Gastroesophageal sphincter (tissue), 4 donors: Measurements from ENCODE around the gene OSBPL1A. TPM values are rescaled to one million over a fixed set of nuclear protein-coding genes. Genes with fewer than 3 reads are reported as not detected.

Source experiments
- ATAC-seq: fragments of 150-250 bp; one replicate; pipeline ENCODE4 v1.9.1; 2016; ENCODE audit warnings: mild to moderate bottlenecking, moderate library complexity
- H3K27ac ChIP-seq, 4 donors: fragments of 200-600 bp; sonication (generic) in 3 of 4; 1 replicate in 3 of 4; 2 replicates in 1 of 4; pipeline ENCODE4 v1.5.1; 2016 to 2019
- H3K27me3 ChIP-seq: fragments of 200-600 bp; sonication (generic); one replicate; pipeline ENCODE4 v1.5.1; 2019
- H3K36me3 ChIP-seq, 2 donors: fragments of 200-600 bp; sonication (generic); one replicate each; pipeline ENCODE4 v1.5.1; 2019; ENCODE audit warnings: control low read depth in 1 of 2
- H3K4me1 ChIP-seq, 3 donors: fragments of 200-600 bp; sonication (generic); 1 replicate in 2 of 3; 2 replicates in 1 of 3; pipeline ENCODE4 v1.5.1; 2016 to 2019; ENCODE audit warnings: control low read depth in 2 of 3
- H3K4me3 ChIP-seq, 2 donors: fragments of 200-600 bp; sonication (generic); one replicate each; pipeline ENCODE4 v1.5.1; 2019; ENCODE audit warnings: mild to moderate bottlenecking in 1 of 2, moderate library complexity in 1 of 2
- H3K9me3 ChIP-seq, 3 donors: fragments of 200-600 bp; sonication (generic); one replicate each; pipeline ENCODE4 v1.5.1; 2017 to 2019; ENCODE audit warnings: control low read depth in 2 of 3
- EP300 ChIP-seq: sonication (generic); formaldehyde crosslinking; IDR thresholded peaks from one replicate; pipeline ENCODE4 v1.6.1; 2017; ENCODE audit warnings: antibody characterized with exemption, mild to moderate bottlenecking
- POLR2A ChIP-seq, 2 donors: fragments of 450-650 bp; IDR thresholded peaks; one replicate each; pipeline ENCODE4 v1.6.1; 2017; ENCODE audit warnings: antibody characterized with exemption in 2 of 2, mild to moderate bottlenecking in 2 of 2, moderate library complexity in 1 of 2
- POLR2AphosphoS5 ChIP-seq: sonication (generic); formaldehyde crosslinking; IDR thresholded peaks from one replicate; pipeline ENCODE4 v1.6.1; 2017; ENCODE audit warnings: antibody characterized with exemption
- WGBS, 2 donors: methylation state at CpG; one replicate each; pipeline ENCODE4 v1.1.5; 2018; ENCODE audit warnings: low coverage in 1 of 2; 5-methylcytosine and 5-hydroxymethylcytosine counted together
- total RNA-seq, 4 donors: library from RNA; depleted of rRNA; stranded (reverse); fragments of >200 nt; gene quantifications; one replicate each; pipeline ENCODE4 v1.1.0, GENCODE V29; 2016
- TF ChIP-seq, protein P1 (sequence below), 4 experiments: fragments of 200-600 bp in 2 of 4; fragments of 450-650 bp in 2 of 4; sonication (generic) in 1 of 4; IDR thresholded peaks; one replicate each; pipeline ENCODE4 v1.5.1; 2017 to 2019; ENCODE audit warnings: antibody characterized with exemption in 4 of 4, mild to moderate bottlenecking in 2 of 4, moderate library complexity in 2 of 4

The OSBPL1A gene
- total RNA-seq, 4 donors from 2014 or later, result 97.1 to 120 (median 116) TPM

DNA sequence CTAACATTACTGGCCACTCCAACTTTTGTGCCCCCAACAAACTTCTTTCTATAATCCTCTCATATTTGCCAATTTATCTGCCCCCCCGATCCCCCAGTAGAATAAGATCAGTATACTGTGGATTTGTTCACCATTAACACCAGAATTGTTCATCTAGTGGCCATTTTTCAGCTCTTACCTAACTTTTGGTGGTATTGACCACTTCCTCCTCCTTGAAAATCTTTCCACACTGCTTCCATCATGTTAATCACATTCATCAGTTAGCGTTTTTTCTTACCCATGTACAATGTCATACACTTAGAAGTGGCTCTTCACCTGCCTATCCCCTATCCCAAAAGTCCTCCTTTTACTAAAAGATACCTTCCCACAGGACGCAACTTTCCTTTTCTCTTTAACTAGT lies 35.0 kb upstream of the OSBPL1A start:
- Histone ChIP-seq H3K4me3 (no peak overlapping the region), H3K27me3 (no peaks in the 10 kb centered on the region), H3K36me3 (peaks cover 0 to 55% of the 10 kb centered on the region in 2 donors), H3K4me1 (peaks cover 0 to 3% (median under 1%) of the 10 kb centered on the region in 3 donors), H3K27ac (no peak overlapping the region), H3K9me3 (no peaks in the 10 kb centered on the region)
- ATAC-seq, result no peak
- TF ChIP-seq EP300 (no peak), POLR2AphosphoS5 (no peak), POLR2A (IDR thresholded peaks at IDR 0.05) (no peak)
- TF ChIP-seq, protein P1, sequence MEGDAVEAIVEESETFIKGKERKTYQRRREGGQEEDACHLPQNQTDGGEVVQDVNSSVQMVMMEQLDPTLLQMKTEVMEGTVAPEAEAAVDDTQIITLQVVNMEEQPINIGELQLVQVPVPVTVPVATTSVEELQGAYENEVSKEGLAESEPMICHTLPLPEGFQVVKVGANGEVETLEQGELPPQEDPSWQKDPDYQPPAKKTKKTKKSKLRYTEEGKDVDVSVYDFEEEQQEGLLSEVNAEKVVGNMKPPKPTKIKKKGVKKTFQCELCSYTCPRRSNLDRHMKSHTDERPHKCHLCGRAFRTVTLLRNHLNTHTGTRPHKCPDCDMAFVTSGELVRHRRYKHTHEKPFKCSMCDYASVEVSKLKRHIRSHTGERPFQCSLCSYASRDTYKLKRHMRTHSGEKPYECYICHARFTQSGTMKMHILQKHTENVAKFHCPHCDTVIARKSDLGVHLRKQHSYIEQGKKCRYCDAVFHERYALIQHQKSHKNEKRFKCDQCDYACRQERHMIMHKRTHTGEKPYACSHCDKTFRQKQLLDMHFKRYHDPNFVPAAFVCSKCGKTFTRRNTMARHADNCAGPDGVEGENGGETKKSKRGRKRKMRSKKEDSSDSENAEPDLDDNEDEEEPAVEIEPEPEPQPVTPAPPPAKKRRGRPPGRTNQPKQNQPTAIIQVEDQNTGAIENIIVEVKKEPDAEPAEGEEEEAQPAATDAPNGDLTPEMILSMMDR (IDR thresholded peaks at IDR 0.05), result no peak
- 91 to 92% methylated on average over 3 of the region's 3 CpGs for WGBS, 2 donors

DNA sequence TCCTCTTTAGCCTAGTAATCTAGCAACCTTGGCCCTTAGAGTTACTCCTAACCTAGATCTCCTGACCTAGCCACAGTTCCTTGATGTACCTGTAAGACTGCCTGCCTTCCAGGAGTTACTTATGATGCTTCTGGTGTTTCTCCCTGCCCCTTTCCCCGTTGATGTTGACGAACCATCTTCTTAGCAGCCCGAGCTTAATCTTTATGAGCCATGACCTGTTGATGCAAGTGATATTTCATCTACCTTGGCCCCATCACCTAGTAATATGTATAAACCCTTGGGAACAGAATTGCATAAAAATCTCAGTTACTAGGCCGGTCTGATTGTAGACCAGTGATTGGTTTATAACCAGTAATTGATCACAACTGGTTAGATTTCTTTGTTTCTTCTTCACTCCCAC lies 31.6 kb upstream of the OSBPL1A start:
- Histone ChIP-seq H3K36me3 (peaks cover 0 to 33% of the 10 kb centered on the region in 2 donors), H3K4me1 (peaks cover 3 to 10% (median 4%) of the 10 kb centered on the region in 3 donors), H3K9me3 (no peaks in the 10 kb centered on the region), H3K27me3 (peaks cover 12% of the 10 kb centered on the region), H3K27ac (no peak overlapping the region), H3K4me3 (no peak overlapping the region)
- ATAC-seq, result no peak
- TF ChIP-seq, protein P1 (IDR thresholded peaks at IDR 0.05), result no peak
- TF ChIP-seq POLR2A (IDR thresholded peaks at IDR 0.05) (no peak), EP300 (no peak), POLR2AphosphoS5 (no peak)
- 94 to 100% methylated on average over 4 of the region's 4 CpGs for WGBS, 2 donors

DNA sequence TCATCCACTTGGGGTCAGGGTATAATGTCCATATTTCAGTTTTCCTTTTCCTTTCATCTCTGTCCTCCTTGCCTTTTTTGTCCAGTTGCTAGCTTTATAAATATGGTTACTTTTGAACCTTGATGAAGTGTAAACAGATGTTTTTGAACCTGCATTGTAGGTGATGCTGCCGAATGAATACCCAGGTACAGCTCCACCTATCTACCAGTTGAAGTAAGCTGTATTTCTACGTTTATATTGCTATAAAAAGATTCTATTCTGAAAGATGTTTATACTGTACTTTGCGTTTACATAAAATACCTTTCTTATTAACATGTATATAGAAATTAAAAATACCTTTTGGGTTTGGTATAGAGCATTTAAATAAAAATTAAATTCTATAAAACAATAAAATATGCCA lies 31.1 kb upstream of the OSBPL1A start:
- TF ChIP-seq, protein P1 (IDR thresholded peaks at IDR 0.05), result no peak
- TF ChIP-seq POLR2A (IDR thresholded peaks at IDR 0.05) (no peak), EP300 (no peak), POLR2AphosphoS5 (no peak)
- no peak overlapping the region for H3K27ac ChIP-seq
- no peak overlapping the region for H3K4me3 ChIP-seq
- no peak for ATAC-seq
- H3K4me1 ChIP-seq, result peaks cover 3 to 10% (median 4%) of the 10 kb centered on the region in 3 donors
- 87 to 92% methylated on average over 3 of the region's 3 CpGs for WGBS, 2 donors
- H3K27me3 ChIP-seq, result peaks cover 16% of the 10 kb centered on the region
- H3K36me3 ChIP-seq, result peaks cover 0 to 33% of the 10 kb centered on the region in 2 donors
- H3K9me3 ChIP-seq, result no peaks in the 10 kb centered on the region

DNA sequence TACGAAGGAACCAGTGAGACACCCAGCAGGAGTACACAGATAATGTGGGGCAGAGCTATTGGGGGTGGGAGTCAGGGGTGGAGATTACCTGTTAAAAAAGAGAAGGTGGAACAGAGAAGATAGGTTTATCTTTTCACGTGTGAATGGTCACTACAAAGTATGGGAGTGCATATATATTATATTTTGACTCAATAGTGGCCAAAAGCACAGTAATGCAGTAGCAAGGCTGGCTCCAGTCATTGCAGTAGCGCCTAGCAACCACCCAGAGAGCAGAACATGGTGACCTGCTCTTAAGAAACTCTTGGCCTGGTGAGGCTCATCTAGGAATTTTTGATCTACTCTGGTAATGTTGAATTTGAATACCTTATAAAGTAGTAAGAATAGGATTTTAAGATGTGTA lies 29.9 kb upstream of the OSBPL1A start:
- 38 to 89% methylated on average over 1 to 3 of the region's 3 CpGs for WGBS, 2 donors
- Histone ChIP-seq H3K27me3 (peaks cover 28% of the 10 kb centered on the region), H3K4me3 (peak overlapping the region; percentile 54 to 86), H3K27ac (peak overlapping the region in 1 of 4 donors; percentile 90), H3K4me1 (peaks cover 3 to 10% (median 4%) of the 10 kb centered on the region in 3 donors), H3K36me3 (peaks cover 0 to 28% of the 10 kb centered on the region in 2 donors), H3K9me3 (no peaks in the 10 kb centered on the region)
- no peak for ATAC-seq
- no peak for TF ChIP-seq EP300
- no peak for TF ChIP-seq POLR2AphosphoS5
- no peak for TF ChIP-seq POLR2A (IDR thresholded peaks at IDR 0.05)
- TF ChIP-seq, protein P1 (IDR thresholded peaks at IDR 0.05), result no peak

DNA sequence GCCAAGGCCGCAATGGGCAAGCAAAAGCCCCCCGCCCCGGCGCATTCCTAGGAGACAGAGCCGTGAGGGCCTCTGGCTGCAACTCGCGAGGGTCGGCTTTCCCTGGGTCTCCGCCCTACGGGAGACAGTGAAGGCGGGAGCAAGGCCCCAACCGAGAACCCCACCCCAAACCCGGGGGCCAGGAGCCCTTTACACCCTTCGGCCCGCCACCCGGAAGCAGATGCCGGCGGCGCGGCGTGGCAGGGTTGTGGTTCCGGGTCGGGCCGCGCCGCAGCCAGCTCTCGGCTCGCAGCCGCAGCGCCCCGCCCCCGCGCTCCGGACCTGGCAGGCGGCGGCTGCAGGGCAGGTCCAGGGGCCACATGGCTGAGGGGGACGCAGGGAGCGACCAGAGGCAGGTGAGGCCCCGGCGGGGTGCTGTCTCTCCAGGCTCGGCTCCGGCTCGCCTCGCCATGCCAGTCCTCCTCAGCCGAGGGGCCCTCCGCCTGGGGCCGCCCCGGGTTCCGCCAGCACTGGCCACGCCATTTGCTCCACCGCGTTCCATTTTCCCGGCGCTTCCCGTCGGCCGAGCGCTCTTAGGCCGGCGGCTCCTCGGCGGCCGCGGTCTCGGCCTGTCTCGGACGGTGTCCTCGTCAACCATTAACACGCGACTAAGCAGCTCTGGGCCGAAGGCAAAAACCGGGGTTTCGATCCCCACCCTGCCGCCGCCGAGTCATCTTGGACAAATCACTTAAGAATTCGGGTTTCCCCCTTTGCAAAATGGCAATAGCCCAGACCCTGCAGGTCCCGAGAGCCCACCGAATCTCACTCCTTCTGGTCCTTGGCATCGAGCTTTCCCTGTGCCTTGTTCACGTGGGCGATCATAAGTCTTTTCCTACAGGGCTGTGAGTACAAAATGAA lies 29.0 kb upstream of the OSBPL1A start, which contains the start of gene IMPACT:
Gene IMPACT (plus strand): TSS at position 273 of the 897 bp plus-strand sequence. CDS start 87 bp downstream, at position 360.
- Histone ChIP-seq H3K27me3 (peaks cover 36% of the 10 kb centered on the region), H3K27ac (peak within 1 kb of the TSS; percentile 10 to 90 (median 86)), H3K4me1 (peaks cover 3 to 10% (median 4%) of the 10 kb centered on the region in 3 donors), H3K4me3 (peak within 1 kb of the TSS; percentile 54 to 86), H3K36me3 (peaks cover 0 to 20% of the 10 kb centered on the region in 2 donors), H3K9me3 (no peaks in the 10 kb centered on the region)
- ATAC-seq, result peak; percentile 95
- TF ChIP-seq EP300, result no peak
- TF ChIP-seq POLR2AphosphoS5, result peak; percentile 55
- peak; percentile 41 to 54 for TF ChIP-seq POLR2A (IDR thresholded peaks at IDR 0.05)
- 3% methylated on average over 13 of the region's 82 CpGs; no CpG with 5 or more reads in 1 of the 2 donors for WGBS, 2 donors
